Natural killer cell (primary cell): ENCODE results near the gene POR. TPM values are rescaled to one million over a fixed set of nuclear protein-coding genes. Genes with fewer than 3 reads are reported as not detected.
A peak's percentile ranks its signal among the peaks of the same experiment; 100 is the strongest.

Experiments
- ATAC-seq, 3 donors: fragments of 150-1000 bp in 2 of 3; fragments of 200-7000 bp in 1 of 3; cut with Tn5 transposase; 1 replicate in 1 of 3; 2 replicates in 2 of 3; pipeline ENCODE4 v1.10.0; 2021; ENCODE audit warnings: mild to moderate bottlenecking in 2 of 3, moderate library complexity in 2 of 3
- DNase-seq, 2 donors: peaks; one replicate each; pipeline versions ENCODE4 v3.0.0 to v3.0.0-alpha.2; 2013 to 2021; ENCODE audit warnings: mixed read lengths in 1 of 2
- H3K27ac ChIP-seq: one replicate; pipeline ENCODE4 v1.5.1; 2013; ENCODE audit warnings: mild to moderate bottlenecking, low read length
- H3K27me3 ChIP-seq: one replicate; pipeline ENCODE4 v1.6.1; 2013; ENCODE audit warnings: low read length; ENCODE audit not compliant: control insufficient read depth, insufficient read depth
- H3K36me3 ChIP-seq: one replicate; pipeline ENCODE4 v1.6.1; 2013; ENCODE audit warnings: low read length; ENCODE audit not compliant: control insufficient read depth, insufficient read depth
- H3K4me1 ChIP-seq: one replicate; pipeline ENCODE4 v1.6.1; 2013; ENCODE audit warnings: low read length; ENCODE audit not compliant: control insufficient read depth, insufficient read depth
- H3K4me3 ChIP-seq: one replicate; pipeline ENCODE4 v1.5.1; 2013; ENCODE audit warnings: low read length
- H3K9me3 ChIP-seq: one replicate; pipeline ENCODE4 v1.6.1; 2013; ENCODE audit warnings: low read length; ENCODE audit not compliant: control insufficient read depth, insufficient read depth
- H3K27ac Mint-ChIP-seq, 2 donors: one replicate each; pipeline ENCODE4 v1.8.0; 2022; ENCODE audit warnings: mild to moderate bottlenecking in 2 of 2, mixed read lengths in 2 of 2, moderate library complexity in 1 of 2
- H3K27me3 Mint-ChIP-seq, 2 donors: one replicate each; pipeline ENCODE4 v1.8.0; 2022; ENCODE audit warnings: low read depth in 2 of 2, mixed read lengths in 2 of 2
- H3K36me3 Mint-ChIP-seq: one replicate; pipeline ENCODE4 v1.8.0; 2022; ENCODE audit warnings: mixed read lengths
- H3K4me1 Mint-ChIP-seq, 2 donors: one replicate each; pipeline ENCODE4 v1.8.0; 2022; ENCODE audit warnings: mixed read lengths in 2 of 2
- H3K4me3 Mint-ChIP-seq: one replicate; pipeline ENCODE4 v1.8.0; 2022; ENCODE audit warnings: mild to moderate bottlenecking, moderate library complexity, mixed read lengths
- H3K9me3 Mint-ChIP-seq, 2 donors: one replicate each; pipeline ENCODE4 v1.8.0; 2022; ENCODE audit warnings: mixed read lengths in 2 of 2
- CTCF ChIP-seq: fragments of 200-600 bp; IDR thresholded peaks from one replicate; pipeline ENCODE4 v1.8.0; 2022; ENCODE audit warnings: antibody characterized with exemption
- WGBS: methylation state at CpG from one replicate; pipeline ENCODE4 v1.1.7; 2013; ENCODE audit warnings: missing lambda C conversion rate; ENCODE audit not compliant: insufficient coverage; 5-methylcytosine and 5-hydroxymethylcytosine counted together
- intact Hi-C: fragments of 100-400 bp; cut with micrococcal nuclease; formaldehyde crosslinking; loops from one replicate; pipeline ENCODE4 v1.14.2; 2022
- total RNA-seq, 4 donors: library from RNA; stranded (reverse); fragments of 120-200 nt in 1 of 4; gene quantifications; one replicate each; pipeline versions ENCODE4 v1.2.3 to v1.2.4, GENCODE V29; 2013 to 2022

POR gene
- total RNA-seq, 3 donors from 2014 or later (not counting 1 experiment from before 2014, with no cell fraction given): 56.0 to 60.5 (median 58.3) TPM

DNA sequence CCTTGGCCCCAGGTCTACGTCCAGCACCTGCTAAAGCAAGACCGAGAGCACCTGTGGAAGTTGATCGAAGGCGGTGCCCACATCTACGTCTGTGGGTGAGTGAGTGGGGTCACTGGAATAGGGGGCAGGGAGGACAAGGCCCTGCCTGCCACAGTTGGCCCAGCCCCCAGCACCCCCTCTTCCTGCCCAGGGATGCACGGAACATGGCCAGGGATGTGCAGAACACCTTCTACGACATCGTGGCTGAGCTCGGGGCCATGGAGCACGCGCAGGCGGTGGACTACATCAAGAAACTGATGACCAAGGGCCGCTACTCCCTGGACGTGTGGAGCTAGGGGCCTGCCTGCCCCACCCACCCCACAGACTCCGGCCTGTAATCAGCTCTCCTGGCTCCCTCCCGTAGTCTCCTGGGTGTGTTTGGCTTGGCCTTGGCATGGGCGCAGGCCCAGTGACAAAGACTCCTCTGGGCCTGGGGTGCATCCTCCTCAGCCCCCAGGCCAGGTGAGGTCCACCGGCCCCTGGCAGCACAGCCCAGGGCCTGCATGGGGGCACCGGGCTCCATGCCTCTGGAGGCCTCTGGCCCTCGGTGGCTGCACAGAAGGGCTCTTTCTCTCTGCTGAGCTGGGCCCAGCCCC is 71.3 kb downstream of the POR start:
- intact Hi-C loops: no loop called here
- Histone ChIP-seq H3K9me3 (no peaks in the 10 kb centered on the region), H3K4me1 (peaks cover 5% of the 10 kb centered on the region), H3K27me3 (no peaks in the 10 kb centered on the region), H3K27ac (no peak overlapping the region), H3K4me3 (no peak overlapping the region), H3K36me3 (peaks cover 47% of the 10 kb centered on the region)
- Mint-ChIP-seq H3K36me3 (no peaks in the 10 kb centered on the region), H3K27me3 (no peaks in the 10 kb centered on the region), H3K4me3 (no peak overlapping the region), H3K9me3 (no peaks in the 10 kb centered on the region), H3K27ac (peak overlapping the region in 1 of 2 donors; percentile 18), H3K4me1 (peaks cover 0 to 17% of the 10 kb centered on the region in 2 donors)
- WGBS: 94% methylated on average over 20 of the region's 20 CpGs
- no peak for DNase-seq
- TF ChIP-seq CTCF: no peak
- ATAC-seq: no peak

GRCh38 chr7:75987026-75987804 is 72.3 kb downstream of the POR start:
- no peak overlapping the region for H3K27ac ChIP-seq
- no peak for TF ChIP-seq CTCF
- intact Hi-C loops: no loop called here
- no peaks in the 10 kb centered on the region for H3K9me3 ChIP-seq
- WGBS: 98% methylated on average over 32 of the region's 32 CpGs
- DNase-seq (no peak), ATAC-seq (no peak)
- H3K27me3 Mint-ChIP-seq: no peaks in the 10 kb centered on the region
- peaks cover 42% of the 10 kb centered on the region for H3K36me3 ChIP-seq
- no peaks in the 10 kb centered on the region for H3K36me3 Mint-ChIP-seq
- no peaks in the 10 kb centered on the region for H3K9me3 Mint-ChIP-seq
- no peak overlapping the region for H3K4me3 Mint-ChIP-seq
- peaks cover 0 to 17% of the 10 kb centered on the region in 2 donors for H3K4me1 Mint-ChIP-seq
- H3K4me1 ChIP-seq: peaks cover 5% of the 10 kb centered on the region
- no peaks in the 10 kb centered on the region for H3K27me3 ChIP-seq
- H3K27ac Mint-ChIP-seq: peak overlapping the region in 1 of 2 donors; percentile 18
- H3K4me3 ChIP-seq: no peak overlapping the region

DNA sequence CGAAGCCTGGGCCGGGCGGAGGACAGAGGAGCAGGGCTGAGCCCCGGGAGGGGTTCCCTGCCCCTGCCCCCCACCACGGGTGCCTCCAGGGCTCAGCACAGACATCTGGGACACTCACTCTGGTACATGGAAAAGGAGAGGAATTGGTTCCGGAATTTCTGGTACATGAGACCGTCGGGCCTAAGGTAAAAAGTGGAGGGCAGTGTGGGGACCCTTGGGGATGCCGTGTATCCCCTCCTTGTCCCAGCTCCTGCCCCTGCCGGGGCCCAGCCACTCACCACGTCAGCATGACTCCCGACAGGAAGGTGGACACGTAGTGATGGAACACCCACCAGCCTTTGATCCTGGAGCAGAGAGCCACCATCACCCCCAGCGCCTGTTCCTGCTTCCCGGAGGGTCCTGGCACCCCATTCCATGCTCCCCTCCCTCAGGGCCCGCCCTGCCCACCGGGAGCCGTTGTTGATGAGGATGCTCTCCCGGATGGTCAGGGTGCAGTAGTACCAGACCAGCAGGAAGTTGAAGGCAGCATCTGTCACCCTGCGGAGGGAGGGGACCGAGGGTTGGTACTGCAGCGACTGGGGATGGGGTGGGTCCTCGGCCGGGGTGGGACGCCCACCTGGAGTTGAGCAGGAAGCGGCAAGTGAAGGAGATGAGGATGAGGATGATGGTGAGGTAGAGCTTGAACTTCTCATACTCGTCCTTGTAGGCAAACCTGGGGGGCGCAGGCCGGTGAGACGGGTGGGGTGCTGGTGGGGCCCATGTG is 73.0 kb downstream of the POR start:
- Histone ChIP-seq H3K36me3 (peaks cover 40% of the 10 kb centered on the region), H3K4me1 (peaks cover 6% of the 10 kb centered on the region), H3K27ac (no peak overlapping the region), H3K4me3 (no peak overlapping the region), H3K9me3 (no peaks in the 10 kb centered on the region), H3K27me3 (no peaks in the 10 kb centered on the region)
- WGBS: 96% methylated on average over 30 of the region's 30 CpGs
- no peak for TF ChIP-seq CTCF
- ATAC-seq: no peak
- intact Hi-C loops: no loop called here
- Mint-ChIP-seq H3K36me3 (no peaks in the 10 kb centered on the region), H3K4me1 (peaks cover 0 to 18% of the 10 kb centered on the region in 2 donors), H3K9me3 (no peaks in the 10 kb centered on the region), H3K27me3 (no peaks in the 10 kb centered on the region), H3K27ac (peak overlapping the region in 1 of 2 donors; percentile 54), H3K4me3 (no peak overlapping the region)
- DNase-seq: no peak
